K562 (cell line): ENCODE data around the gene ORC2. TPM values are rescaled to one million over a fixed set of nuclear protein-coding genes. Genes with fewer than 3 reads are reported as not detected.
A peak's percentile ranks its signal among the peaks of the same experiment; 100 is the strongest.

Source experiments
- DPF2 ChIP-seq: fragments of 450-650 bp; IDR thresholded peaks from 2 replicates; pipeline ENCODE4 v1.6.1; 2016
- E2F3 ChIP-seq: fragments of 250-450 bp; sonication (Bioruptor Pico); IDR thresholded peaks from 2 replicates; pipeline ENCODE4 v1.4.0; 2020; ENCODE audit warnings: mild to moderate bottlenecking
- FOSL1 ChIP-seq: fragments of 200-800 bp; sonication (Bioruptor generic); conservative IDR thresholded peaks from 2 replicates; pipeline ENCODE4 v1.6.1; 2016; ENCODE audit warnings: missing genetic modification characterization, missing compliant biosample characterization
- FOXK2 ChIP-seq, 2 experiments: fragments of 450-650 bp; IDR thresholded peaks in 1 of 2; conservative IDR thresholded peaks in 1 of 2; 2 replicates each; pipeline ENCODE4 v1.6.1; 2016; ENCODE audit warnings: low read depth in 2 of 2, mild to moderate bottlenecking in 1 of 2
- GATA2 ChIP-seq: sonication (generic); formaldehyde crosslinking; IDR thresholded peaks from 2 replicates; pipeline ENCODE4 v1.4.0; 2020; ENCODE audit warnings: mild to moderate bottlenecking, missing genetic modification reagents
- HCFC1 ChIP-seq: IDR thresholded peaks from 2 replicates; pipeline ENCODE4 v1.6.1; 2012; ENCODE audit warnings: low read depth, low read length, improper control_type of control experiment
- HEY1 ChIP-seq: fragments of 250-450 bp; sonication (Bioruptor Pico); IDR thresholded peaks from 2 replicates; pipeline ENCODE4 v1.5.0; 2020; ENCODE audit warnings: mild to moderate bottlenecking, moderate library complexity, borderline replicate concordance
- HNRNPUL1 ChIP-seq: fragments of 200-400 bp; formaldehyde crosslinking; IDR thresholded peaks from 2 replicates; pipeline ENCODE4 v1.6.1; 2017; ENCODE audit warnings: low read length
- KDM1A ChIP-seq, 2 experiments: fragments of 450-650 bp; IDR thresholded peaks; 2 replicates each; pipeline ENCODE4 v1.6.1; 2016; ENCODE audit warnings: mild to moderate bottlenecking in 2 of 2
- LCOR ChIP-seq: sonication (generic); formaldehyde crosslinking; IDR thresholded peaks from 2 replicates; pipeline ENCODE4 v1.8.0; 2022; ENCODE audit warnings: mild to moderate bottlenecking, missing genetic modification reagents
- RFX7 ChIP-seq: fragments of 250-450 bp; sonication (Bioruptor Pico); IDR thresholded peaks from 2 replicates; pipeline ENCODE4 v1.5.1; 2021; ENCODE audit warnings: mild to moderate bottlenecking
- SRSF3 ChIP-seq: fragments of 200-400 bp; formaldehyde crosslinking; IDR thresholded peaks from 2 replicates; pipeline ENCODE4 v1.6.1; 2016; ENCODE audit warnings: mild to moderate bottlenecking, low read length, moderate library complexity; ENCODE audit not compliant: insufficient read depth
- TCFL5 ChIP-seq: fragments of 250-450 bp; sonication (Bioruptor Pico); conservative IDR thresholded peaks from 2 replicates; pipeline ENCODE4 v1.6.1; 2021; ENCODE audit warnings: mild to moderate bottlenecking, moderate library complexity, matching md5 sums
- ZNF583 ChIP-seq: fragments of 250-450 bp; sonication (Bioruptor Pico); IDR thresholded peaks from 2 replicates; pipeline ENCODE4 v1.4.0; 2020
- polyA plus RNA-seq, 8 experiments: library from polyadenylated mRNA; depleted of rRNA in 4 of 8; stranded (reverse) in 5 of 8; unstranded in 3 of 8; fragments of >200 nt; fragmentation: Nextera tagmentation in 2 of 8; fragmentation: Illumina TruSeq in 1 of 8; extraction: Ambion mirVana in 2 of 8; extraction: Trizol in 1 of 8; gene quantifications; 2 replicates each; pipeline versions ENCODE4 v1.2.1 to v1.2.3, GENCODE V29; 2011 to 2014; ENCODE audit warnings: inconsistent platforms in 1 of 8, missing spikeins in 1 of 8
- total RNA-seq, 7 experiments: library from RNA; depleted of rRNA in 6 of 7; stranded (reverse); fragments of >200 nt in 6 of 7; fragmentation: Illumina TruSeq in 2 of 7; extraction: Trizol in 2 of 7; gene quantifications; 2 replicates each; pipeline versions ENCODE4 v1.2.1 to v1.2.3, GENCODE V29; 2011 to 2021; ENCODE audit warnings: low replicate concordance in 1 of 7
- TF ChIP-seq, protein P1 (sequence below): sonication (generic); formaldehyde crosslinking; IDR thresholded peaks from 2 replicates; pipeline ENCODE4 v1.9.0; 2022; ENCODE audit warnings: mild to moderate bottlenecking, missing genetic modification reagents
- TF ChIP-seq, protein P2 (sequence below), 2 experiments: fragments of 450-650 bp; IDR thresholded peaks; 2 replicates each; pipeline ENCODE4 v1.6.1; 2016; ENCODE audit warnings: mild to moderate bottlenecking in 2 of 2, borderline replicate concordance in 1 of 2, low read depth in 1 of 2, moderate library complexity in 1 of 2
- TF ChIP-seq, protein P3 (sequence below): sonication (generic); formaldehyde crosslinking; IDR thresholded peaks from 2 replicates; pipeline ENCODE4 v1.5.0; 2020; ENCODE audit warnings: missing genetic modification reagents

The ORC2 gene
- total and polyA plus RNA-seq, 9 of the 15 experiments (the other 6 are each of a cell fraction or from before 2014, with no cell fraction given) = 5.6 to 41.1 (median 19.0) TPM

DNA sequence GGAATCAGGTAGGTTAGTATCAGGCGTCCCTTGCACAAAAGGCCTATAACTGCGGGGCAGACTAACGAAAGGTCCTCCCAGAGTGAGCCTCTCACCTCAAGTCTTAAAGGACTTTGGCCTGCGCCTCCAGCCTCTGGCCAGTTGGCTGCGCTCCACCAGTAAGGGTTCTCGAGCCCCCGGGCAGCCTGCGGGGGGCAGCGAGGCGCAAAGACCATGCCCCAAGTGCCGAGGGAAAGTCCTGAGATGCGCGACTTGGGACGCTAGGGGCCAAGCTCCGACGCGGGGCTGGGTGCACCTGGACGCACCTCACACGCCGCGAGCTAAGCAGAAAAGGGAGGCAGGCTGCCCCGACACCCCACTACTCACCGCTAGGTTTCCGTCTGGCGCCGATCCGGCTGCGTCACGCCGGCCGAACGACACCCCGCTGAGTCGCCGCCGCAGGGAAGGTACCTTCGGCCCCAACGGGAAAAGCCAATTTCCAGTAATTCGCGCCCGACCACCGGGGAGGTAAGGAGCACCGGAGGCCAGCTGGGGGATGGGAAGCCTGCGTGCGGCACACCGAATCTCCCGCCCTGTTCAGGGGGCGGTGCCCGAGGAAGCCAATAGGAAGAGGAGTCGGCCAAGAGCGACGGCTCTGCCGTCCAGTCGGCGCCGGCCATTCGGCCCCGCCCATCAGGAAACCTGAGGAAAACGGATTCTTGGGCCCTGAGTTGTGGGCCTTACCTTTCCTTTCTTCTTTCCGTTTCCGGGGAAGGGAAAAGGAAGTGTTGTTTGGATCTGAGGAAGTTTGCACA is at the start of gene ORC2 (continued):
- TF ChIP-seq, protein P1, sequence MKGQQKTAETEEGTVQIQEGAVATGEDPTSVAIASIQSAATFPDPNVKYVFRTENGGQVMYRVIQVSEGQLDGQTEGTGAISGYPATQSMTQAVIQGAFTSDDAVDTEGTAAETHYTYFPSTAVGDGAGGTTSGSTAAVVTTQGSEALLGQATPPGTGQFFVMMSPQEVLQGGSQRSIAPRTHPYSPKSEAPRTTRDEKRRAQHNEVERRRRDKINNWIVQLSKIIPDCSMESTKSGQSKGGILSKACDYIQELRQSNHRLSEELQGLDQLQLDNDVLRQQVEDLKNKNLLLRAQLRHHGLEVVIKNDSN = no peak
- TF ChIP-seq ZNF583 (no peak), HCFC1 (0 out of 2 replicates have a peak, but pooled peaks have one; percentile 33), FOSL1 (tag) (no peak), KDM1A (IDR thresholded peaks at IDR 0.05) (no peak), HEY1 (CRISPR knock-in tag) (no peak), SRSF3 (no peak), LCOR (peak; percentile 30; the same call in 1 of the 2 replicates), GATA2 (no peak), RFX7 (no peak), TCFL5 (CRISPR knock-in tag) (no peak), DPF2 (0 out of 2 replicates have a peak, but pooled peaks have one; percentile 15), E2F3 (CRISPR knock-in tag) (0 out of 2 replicates have a peak, but pooled peaks have one; percentile 65), FOXK2 (conservative IDR thresholded peaks at IDR 0.05 in 1 of 2, IDR thresholded peaks at IDR 0.05 in 1 of 2; ENCODE audit: low read depth in 2 of 2) (no peak), HNRNPUL1 (no peak)
- TF ChIP-seq, protein P2, sequence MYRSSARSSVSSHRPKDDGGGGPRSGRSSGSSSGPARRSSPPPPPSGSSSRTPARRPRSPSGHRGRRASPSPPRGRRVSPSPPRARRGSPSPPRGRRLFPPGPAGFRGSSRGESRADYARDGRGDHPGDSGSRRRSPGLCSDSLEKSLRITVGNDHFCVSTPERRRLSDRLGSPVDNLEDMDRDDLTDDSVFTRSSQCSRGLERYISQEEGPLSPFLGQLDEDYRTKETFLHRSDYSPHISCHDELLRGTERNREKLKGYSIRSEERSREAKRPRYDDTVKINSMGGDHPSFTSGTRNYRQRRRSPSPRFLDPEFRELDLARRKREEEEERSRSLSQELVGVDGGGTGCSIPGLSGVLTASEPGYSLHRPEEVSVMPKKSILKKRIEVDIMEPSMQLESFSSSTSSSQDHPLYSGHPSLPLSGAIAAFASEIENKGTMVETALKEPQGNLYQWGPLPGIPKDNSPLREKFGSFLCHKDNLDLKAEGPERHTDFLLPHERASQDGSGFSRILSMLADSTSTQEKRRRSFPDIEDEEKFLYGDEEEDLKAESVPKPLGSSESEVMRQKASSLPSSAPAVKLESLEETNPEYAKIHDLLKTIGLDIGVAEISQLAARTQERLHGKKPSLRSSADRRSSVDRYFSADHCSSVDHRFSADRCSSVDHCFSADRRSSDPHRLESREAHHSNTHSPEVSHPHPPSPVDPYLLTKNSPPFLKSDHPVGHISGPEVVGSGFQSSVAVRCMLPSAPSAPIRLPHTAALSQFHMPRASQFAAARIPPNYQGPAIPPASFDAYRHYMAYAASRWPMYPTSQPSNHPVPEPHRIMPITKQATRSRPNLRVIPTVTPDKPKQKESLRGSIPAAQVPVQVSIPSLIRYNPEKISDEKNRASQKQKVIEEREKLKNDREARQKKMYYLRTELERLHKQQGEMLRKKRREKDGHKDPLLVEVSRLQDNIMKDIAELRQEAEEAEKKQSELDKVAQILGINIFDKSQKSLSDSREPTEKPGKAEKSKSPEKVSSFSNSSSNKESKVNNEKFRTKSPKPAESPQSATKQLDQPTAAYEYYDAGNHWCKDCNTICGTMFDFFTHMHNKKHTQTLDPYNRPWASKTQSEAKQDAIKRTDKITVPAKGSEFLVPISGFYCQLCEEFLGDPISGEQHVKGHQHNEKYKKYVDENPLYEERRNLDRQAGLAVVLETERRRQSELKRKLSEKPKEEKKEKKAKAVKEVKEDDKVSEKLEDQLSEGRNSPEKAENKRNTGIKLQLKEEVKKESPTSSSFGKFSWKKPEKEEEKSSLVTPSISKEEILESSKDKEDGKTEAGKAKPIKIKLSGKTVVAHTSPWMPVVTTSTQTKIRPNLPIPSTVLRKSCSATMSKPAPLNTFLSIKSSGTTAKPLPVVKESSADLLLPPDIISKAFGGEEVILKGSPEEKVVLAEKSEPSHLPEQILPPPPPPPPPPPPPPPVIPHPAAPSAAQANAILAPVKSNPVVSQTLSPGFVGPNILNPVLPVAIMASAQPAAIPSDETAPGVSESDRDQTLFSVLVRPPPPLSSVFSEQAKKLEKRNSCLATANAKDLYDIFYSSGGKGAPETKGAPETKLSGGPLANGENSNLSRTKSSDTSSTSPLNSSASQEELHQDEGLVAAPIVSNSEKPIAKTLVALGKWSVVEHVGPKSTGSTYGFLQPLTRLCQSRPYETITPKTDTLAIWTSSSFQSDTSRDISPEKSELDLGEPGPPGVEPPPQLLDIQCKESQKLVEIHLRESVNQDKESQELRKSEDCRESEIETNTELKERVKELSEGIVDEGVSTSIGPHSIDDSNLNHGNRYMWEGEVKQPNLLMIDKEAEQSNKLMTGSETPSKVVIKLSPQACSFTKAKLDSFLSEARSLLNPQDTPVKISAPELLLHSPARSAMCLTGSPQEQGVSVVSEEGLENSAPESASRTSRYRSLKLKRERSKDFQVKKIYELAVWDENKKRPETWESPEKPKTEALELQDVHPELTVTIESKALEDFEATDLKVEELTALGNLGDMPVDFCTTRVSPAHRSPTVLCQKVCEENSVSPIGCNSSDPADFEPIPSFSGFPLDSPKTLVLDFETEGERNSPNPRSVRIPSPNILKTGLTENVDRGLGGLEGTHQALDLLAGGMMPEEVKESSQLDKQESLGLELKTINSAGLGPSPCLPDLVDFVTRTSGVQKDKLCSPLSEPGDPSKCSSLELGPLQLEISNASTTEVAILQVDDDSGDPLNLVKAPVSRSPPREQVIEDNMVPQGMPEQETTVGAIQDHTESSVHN (IDR thresholded peaks at IDR 0.05; ENCODE audit: borderline replicate concordance in 1 of 2, low read depth in 1 of 2) = no peak
- TF ChIP-seq, protein P3, sequence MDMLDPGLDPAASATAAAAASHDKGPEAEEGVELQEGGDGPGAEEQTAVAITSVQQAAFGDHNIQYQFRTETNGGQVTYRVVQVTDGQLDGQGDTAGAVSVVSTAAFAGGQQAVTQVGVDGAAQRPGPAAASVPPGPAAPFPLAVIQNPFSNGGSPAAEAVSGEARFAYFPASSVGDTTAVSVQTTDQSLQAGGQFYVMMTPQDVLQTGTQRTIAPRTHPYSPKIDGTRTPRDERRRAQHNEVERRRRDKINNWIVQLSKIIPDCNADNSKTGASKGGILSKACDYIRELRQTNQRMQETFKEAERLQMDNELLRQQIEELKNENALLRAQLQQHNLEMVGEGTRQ (CRISPR knock-in tag) = no peak
